Right atrium auricular region (tissue), 2 donors: ENCODE results near the gene MT2A. TPM values are rescaled to one million over a fixed set of nuclear protein-coding genes. Genes with fewer than 3 reads are reported as not detected.

Source experiments
- DNase-seq: peaks from one replicate; pipeline ENCODE4 v3.0.0-alpha.2; 2019; ENCODE audit warnings: low spot score
- H3K27ac ChIP-seq, 2 donors: fragments of 200-600 bp; sonication (generic); 1 replicate in 1 of 2; 2 replicates in 1 of 2; pipeline ENCODE4 v1.5.1; 2016 to 2019
- H3K27me3 ChIP-seq, 2 donors: fragments of 200-600 bp; sonication (generic); one replicate each; pipeline versions ENCODE4 v1.5.1 to v1.6.0; 2017 to 2019
- H3K36me3 ChIP-seq: fragments of 200-600 bp; sonication (generic); one replicate; pipeline ENCODE4 v1.5.1; 2016
- H3K4me1 ChIP-seq, 2 donors: fragments of 200-600 bp; sonication (generic); one replicate each; pipeline versions ENCODE4 v1.5.1 to v1.6.0; 2017 to 2019
- H3K4me3 ChIP-seq, 2 donors: fragments of 200-600 bp; sonication (generic); 1 replicate in 1 of 2; 2 replicates in 1 of 2; pipeline ENCODE4 v1.5.1; 2017 to 2019; ENCODE audit warnings: mild to moderate bottlenecking in 1 of 2, moderate library complexity in 1 of 2
- H3K9me3 ChIP-seq, 2 donors: fragments of 200-600 bp; sonication (generic); one replicate each; pipeline ENCODE4 v1.5.1; 2019
- CTCF ChIP-seq, 2 donors: fragments of 200-600 bp; sonication (generic); IDR thresholded peaks; one replicate each; pipeline ENCODE4 v1.5.1; 2019; ENCODE audit warnings: antibody characterized with exemption in 2 of 2
- total RNA-seq, 2 donors: library from RNA; depleted of rRNA; stranded (reverse); fragments of >200 nt; gene quantifications; one replicate each; pipeline ENCODE4 v1.1.0, GENCODE V29; 2016

MT2A gene
- total RNA-seq, 2 donors from 2014 or later = 33.3 to 118 TPM

DNA sequence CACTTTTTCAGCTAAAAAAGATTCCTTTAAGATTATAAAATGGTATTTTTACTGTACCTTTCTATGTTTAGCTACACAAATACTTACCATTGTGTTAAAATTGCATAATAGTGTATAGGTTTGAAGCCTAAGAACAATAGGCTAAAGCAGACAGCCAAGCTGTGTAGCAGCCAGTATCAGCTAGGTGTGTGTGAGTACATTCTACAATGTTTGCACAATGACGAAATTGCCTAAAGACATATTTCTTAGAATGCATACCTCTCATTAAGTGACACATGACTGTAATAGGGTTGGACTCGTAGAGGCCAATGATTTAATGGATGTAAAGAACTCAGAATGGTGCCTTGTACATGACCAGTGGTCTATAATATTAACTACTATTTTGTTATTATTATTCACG lies 41.4 kb downstream of the MT2A start:
- Histone ChIP-seq H3K27me3 (no peaks in the 10 kb centered on the region), H3K4me3 (no peak overlapping the region), H3K4me1 (no peaks in the 10 kb centered on the region), H3K27ac (no peak overlapping the region), H3K9me3 (no peaks in the 10 kb centered on the region), H3K36me3 (no peaks in the 10 kb centered on the region)
- no peak for DNase-seq
- TF ChIP-seq CTCF (IDR thresholded peaks at IDR 0.05) = no peak

- no peaks in the 10 kb centered on the region for H3K27me3 ChIP-seq
- TF ChIP-seq CTCF (IDR thresholded peaks at IDR 0.05) = no peak
- no peak within 1 kb of the TSS for H3K4me3 ChIP-seq
- no peak within 1 kb of the TSS for H3K27ac ChIP-seq
- no peaks in the 10 kb centered on the region for H3K9me3 ChIP-seq
- H3K4me1 ChIP-seq = no peaks in the 10 kb centered on the region
- no peak for DNase-seq
- H3K36me3 ChIP-seq = no peaks in the 10 kb centered on the region
These were observed 43.2 kb downstream of the MT2A start, which contains the start of gene MT1B for GRCh38 chr16:56651586-56651985. Gene MT1B, plus strand, starts transcription at chr16:56651886. Its CDS starts 68 bp downstream, at chr16:56651954.

DNA sequence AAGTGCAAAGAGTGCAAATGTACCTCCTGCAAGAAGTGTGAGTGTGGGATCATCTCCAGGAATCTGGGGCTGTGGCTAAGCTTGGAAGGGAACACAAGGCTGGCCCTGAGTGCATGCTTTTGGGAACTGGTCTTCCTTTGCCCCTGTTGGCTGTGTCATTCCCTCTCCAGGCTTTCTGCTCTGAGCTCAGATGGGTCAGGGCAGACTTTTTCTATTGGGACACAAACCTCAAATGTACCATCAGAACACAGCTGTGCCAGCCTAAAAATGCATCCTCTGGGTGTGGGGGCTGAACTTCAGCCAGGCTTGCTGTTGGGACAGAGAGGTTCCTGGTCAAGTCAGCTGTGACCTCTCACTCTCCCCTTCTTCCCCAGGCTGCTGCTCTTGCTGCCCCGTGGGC lies 44.2 kb downstream of the MT2A start:
- Histone ChIP-seq H3K36me3 (no peaks in the 10 kb centered on the region), H3K27me3 (no peaks in the 10 kb centered on the region), H3K4me3 (no peak overlapping the region), H3K9me3 (no peaks in the 10 kb centered on the region), H3K27ac (no peak overlapping the region), H3K4me1 (peaks cover 0 to 5% of the 10 kb centered on the region in 2 donors)
- DNase-seq = no peak
- TF ChIP-seq CTCF (IDR thresholded peaks at IDR 0.05) = no peak

- Histone ChIP-seq H3K4me1 (peaks cover 0 to 11% of the 10 kb centered on the region in 2 donors), H3K4me3 (no peak overlapping the region), H3K9me3 (no peaks in the 10 kb centered on the region), H3K27ac (no peak overlapping the region), H3K27me3 (no peaks in the 10 kb centered on the region), H3K36me3 (no peaks in the 10 kb centered on the region)
- TF ChIP-seq CTCF (IDR thresholded peaks at IDR 0.05) = no peak
- DNase-seq = no peak
These were observed 44.8 kb downstream of the MT2A start for GRCh38 chr16:56653218-56653617.

DNA sequence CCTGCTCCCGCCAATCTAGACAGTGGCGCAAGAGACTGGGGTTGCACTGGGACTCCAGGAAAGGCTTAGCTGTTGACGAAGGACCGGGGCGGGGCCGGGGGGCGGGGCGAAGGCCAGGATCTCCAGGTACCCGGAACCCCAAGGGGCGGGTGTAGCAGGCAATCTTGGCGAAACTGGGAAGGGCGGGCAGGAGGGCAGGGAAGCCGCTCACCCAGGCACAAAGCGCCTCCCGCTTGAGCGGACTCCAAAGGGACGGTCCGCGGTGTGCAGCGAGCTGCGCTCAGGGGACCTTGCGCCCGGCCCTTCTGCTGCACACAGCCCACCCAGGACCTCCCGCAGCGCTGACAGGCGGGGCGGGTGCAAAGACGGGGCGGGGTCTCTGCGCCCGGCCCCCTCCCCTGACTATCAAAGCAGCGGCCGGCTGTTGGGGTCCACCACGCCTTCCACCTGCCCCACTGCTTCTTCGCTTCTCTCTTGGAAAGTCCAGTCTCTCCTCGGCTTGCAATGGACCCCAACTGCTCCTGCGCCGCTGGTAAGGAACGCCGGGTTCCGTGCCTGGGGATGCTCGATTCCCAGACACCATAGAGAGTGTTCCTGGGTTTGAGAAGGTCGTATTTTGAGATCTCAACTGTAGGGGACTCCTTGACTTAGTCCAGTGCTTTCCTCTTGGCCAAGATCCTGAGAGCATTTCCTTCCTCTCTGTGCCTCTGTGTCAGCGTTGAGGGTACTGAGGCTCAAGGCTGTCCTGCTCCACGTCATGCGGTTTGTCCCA lies 49.4 kb downstream of the MT2A start, which contains the start of gene MT1F:
Gene MT1F, plus strand, starts transcription at position 405 of the 772 bp plus-strand sequence. Its CDS starts 100 bp downstream, at position 505.
- peak; percentile 84 for DNase-seq

More for the DNA sequence above, 49.4 kb downstream of the MT2A start, which contains the start of gene MT1F:
- H3K4me1 ChIP-seq = peaks cover 0 to 15% of the 10 kb centered on the region in 2 donors
- H3K9me3 ChIP-seq = no peaks in the 10 kb centered on the region
- H3K27ac ChIP-seq = peak within 1 kb of the TSS; percentile 43 to 63
- H3K4me3 ChIP-seq = peak within 1 kb of the TSS; percentile 46 to 64
- H3K36me3 ChIP-seq = no peaks in the 10 kb centered on the region
- no peak for TF ChIP-seq CTCF (IDR thresholded peaks at IDR 0.05)
- peaks cover 0 to 2% of the 10 kb centered on the region in 2 donors for H3K27me3 ChIP-seq
